PC-9 (cell line): ENCODE results near the gene ARHGAP5. TPM values are rescaled to one million over a fixed set of nuclear protein-coding genes. Genes with fewer than 3 reads are reported as not detected.

Experiments used
- BruUV-seq: library from RNA; stranded (reverse); fragments of 400-500 nt; replicated peaks from 2 replicates; lab custom pipeline; 2021; lab: Mats Ljungman, UMichigan
- CTCF ChIA-PET: fragments of 300-600 bp; sonication (Branson Sonifier 250); formaldehyde crosslinking; loops from one replicate; lab custom pipeline; 2022; ENCODE audit warnings: antibody characterized with exemption; lab: Charles Lee
- POLR2A ChIA-PET: fragments of 300-600 bp; sonication (Branson Sonifier 250); formaldehyde crosslinking; loops from one replicate; lab custom pipeline; 2022; ENCODE audit warnings: antibody characterized with exemption; ENCODE audit not compliant: unreplicated experiment; lab: Charles Lee
- DNase-seq, 2 experiments: peaks; one replicate each; pipeline versions ENCODE4 v3.0.0 to v3.0.0-alpha.2; 2015 to 2022; ENCODE audit warnings: mixed read lengths in 1 of 2
- H2AFZ ChIP-seq: fragments of 200-600 bp; sonication (generic); 2 replicates; pipeline ENCODE4 v1.8.1; 2017; ENCODE audit warnings: antibody characterized with exemption
- H3F3A ChIP-seq: fragments of 200-600 bp; sonication (generic); 2 replicates; pipeline ENCODE4 v1.8.1; 2017; ENCODE audit warnings: antibody characterized with exemption, mild to moderate bottlenecking, low read depth; ENCODE audit not compliant: insufficient read depth
- H3K27ac ChIP-seq: fragments of 200-600 bp; sonication (generic); 2 replicates; pipeline ENCODE4 v1.6.1; 2016; ENCODE audit warnings: mixed run types
- H3K27me3 ChIP-seq: fragments of 200-600 bp; sonication (generic); 2 replicates; pipeline ENCODE4 v1.6.1; 2016; ENCODE audit warnings: low read depth, mixed run types; ENCODE audit not compliant: insufficient read depth
- H3K36me3 ChIP-seq: fragments of 200-600 bp; sonication (generic); 2 replicates; pipeline ENCODE4 v1.6.1; 2016; ENCODE audit warnings: low read depth, mixed run types
- H3K4me1 ChIP-seq: fragments of 200-600 bp; sonication (generic); replicated peaks from 2 replicates; pipeline ENCODE4 v1.6.1; 2016; ENCODE audit warnings: mixed run types; ENCODE audit not compliant: insufficient read depth
- H3K4me2 ChIP-seq: fragments of 200-600 bp; sonication (generic); 2 replicates; pipeline ENCODE4 v1.6.1; 2017; ENCODE audit warnings: mixed run types
- H3K4me3 ChIP-seq: fragments of 200-600 bp; sonication (generic); 2 replicates; pipeline ENCODE4 v1.6.1; 2016; ENCODE audit warnings: mixed run types
- H3K79me2 ChIP-seq: fragments of 200-600 bp; sonication (generic); 2 replicates; pipeline ENCODE4 v1.6.1; 2017; ENCODE audit warnings: low read depth, mixed run types
- H3K9me2 ChIP-seq: fragments of 200-600 bp; sonication (generic); 2 replicates; pipeline ENCODE4 v1.8.1; 2017; ENCODE audit warnings: mild to moderate bottlenecking; ENCODE audit not compliant: insufficient read depth
- H3K9me3 ChIP-seq: fragments of 200-600 bp; sonication (generic); 2 replicates; pipeline ENCODE4 v1.8.1; 2016; ENCODE audit warnings: low read depth; ENCODE audit not compliant: insufficient read depth
- H4K20me1 ChIP-seq: fragments of 200-600 bp; sonication (generic); 2 replicates; pipeline ENCODE4 v1.8.1; 2017; ENCODE audit not compliant: insufficient read depth
- EZH2 ChIP-seq: fragments of 200-600 bp; sonication (generic); IDR thresholded peaks from 2 replicates; pipeline ENCODE4 v1.8.0; 2017; ENCODE audit warnings: antibody characterized with exemption, low read depth
- intact Hi-C: fragments of 100-400 bp; cut with micrococcal nuclease; formaldehyde crosslinking; loops from one replicate; pipeline ENCODE4 v1.10.0; 2022; ENCODE audit not compliant: unreplicated experiment
- total RNA-seq: library from RNA; stranded (reverse); gene quantifications from 2 replicates; pipeline ENCODE4 v1.2.3, GENCODE V29; 2021
- TF ChIP-seq, protein P1 (sequence below): fragments of 200-600 bp; sonication (generic); conservative IDR thresholded peaks from 2 replicates; pipeline ENCODE4 v1.6.1; 2017; ENCODE audit warnings: mixed run types, antibody characterized with exemption, mild to moderate bottlenecking, moderate library complexity

The ARHGAP5 gene
- total RNA-seq, 1 experiment from 2014 or later = 58.6 TPM

DNA sequence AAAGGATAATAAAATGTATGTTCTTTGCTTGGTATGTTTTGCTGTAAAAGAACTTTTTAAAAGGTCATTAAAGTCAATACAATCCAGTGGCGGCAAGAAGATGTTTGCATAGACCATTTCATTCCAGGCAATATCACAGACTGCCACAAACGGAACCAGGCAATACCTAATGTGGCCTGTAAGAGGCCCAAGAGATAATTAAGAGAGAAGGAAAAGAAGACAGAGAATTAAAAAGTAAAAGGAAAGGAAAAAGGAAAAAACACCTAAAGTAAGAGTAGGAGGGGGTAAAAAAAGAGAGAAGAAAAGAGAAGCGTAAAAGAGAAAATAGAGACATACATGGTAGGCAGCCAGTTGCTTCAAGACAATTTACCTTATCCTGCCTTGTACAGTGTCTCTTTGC lies 6.8 kb upstream of the ARHGAP5 start:
- Histone ChIP-seq H3K36me3 (no peaks in the 10 kb centered on the region), H3K27me3 (no peaks in the 10 kb centered on the region), H3K79me2 (peaks cover 14% of the 10 kb centered on the region), H3K4me1 (peaks cover 16% of the 10 kb centered on the region), H3K9me3 (no peaks in the 10 kb centered on the region), H2AFZ (no peak overlapping the region), H3K4me2 (no peak overlapping the region), H4K20me1 (no peaks in the 10 kb centered on the region), H3F3A (0 out of 2 replicates have a peak, but pooled peaks cover 3% of the 10 kb centered on the region), H3K4me3 (no peak overlapping the region), H3K9me2 (no peaks in the 10 kb centered on the region), H3K27ac (no peak overlapping the region)
- intact Hi-C loops = loop anchor here (10.0 kb wide), 2 partner anchors 315 to 495 kb away; no protein-coding TSS in a partner anchor
- DNase-seq = no peak
- BruUV-seq = no TSS peak
- CTCF ChIA-PET = interaction anchor here (0.6 kb wide), 1 partner anchor 88 kb away, joined by 8 read pairs; no protein-coding TSS in a partner anchor
- TF ChIP-seq EZH2 = no peak
- TF ChIP-seq, protein P1, sequence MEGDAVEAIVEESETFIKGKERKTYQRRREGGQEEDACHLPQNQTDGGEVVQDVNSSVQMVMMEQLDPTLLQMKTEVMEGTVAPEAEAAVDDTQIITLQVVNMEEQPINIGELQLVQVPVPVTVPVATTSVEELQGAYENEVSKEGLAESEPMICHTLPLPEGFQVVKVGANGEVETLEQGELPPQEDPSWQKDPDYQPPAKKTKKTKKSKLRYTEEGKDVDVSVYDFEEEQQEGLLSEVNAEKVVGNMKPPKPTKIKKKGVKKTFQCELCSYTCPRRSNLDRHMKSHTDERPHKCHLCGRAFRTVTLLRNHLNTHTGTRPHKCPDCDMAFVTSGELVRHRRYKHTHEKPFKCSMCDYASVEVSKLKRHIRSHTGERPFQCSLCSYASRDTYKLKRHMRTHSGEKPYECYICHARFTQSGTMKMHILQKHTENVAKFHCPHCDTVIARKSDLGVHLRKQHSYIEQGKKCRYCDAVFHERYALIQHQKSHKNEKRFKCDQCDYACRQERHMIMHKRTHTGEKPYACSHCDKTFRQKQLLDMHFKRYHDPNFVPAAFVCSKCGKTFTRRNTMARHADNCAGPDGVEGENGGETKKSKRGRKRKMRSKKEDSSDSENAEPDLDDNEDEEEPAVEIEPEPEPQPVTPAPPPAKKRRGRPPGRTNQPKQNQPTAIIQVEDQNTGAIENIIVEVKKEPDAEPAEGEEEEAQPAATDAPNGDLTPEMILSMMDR = no peak
- POLR2A ChIA-PET = no interaction called here

DNA sequence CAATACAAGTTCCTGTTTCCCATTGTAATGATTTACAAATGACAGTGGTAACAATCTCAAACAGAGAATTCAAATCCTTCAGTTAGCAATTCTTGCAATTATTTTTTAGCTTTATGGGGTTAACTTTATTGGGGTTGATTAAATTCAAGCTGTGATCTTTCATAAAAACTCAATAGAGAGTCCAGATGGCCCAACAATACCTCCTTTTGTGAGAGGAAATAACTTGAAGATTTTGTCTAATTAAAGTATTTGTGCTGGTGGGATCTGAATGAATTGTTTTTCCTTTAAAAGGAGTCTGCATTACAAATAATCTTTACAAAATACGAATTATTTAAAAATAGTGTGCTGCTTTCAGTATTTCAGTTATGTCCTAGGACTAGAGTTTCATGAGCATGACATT lies 4.4 kb upstream of the ARHGAP5 start:
- H3K27ac ChIP-seq = no peak overlapping the region
- DNase-seq = no peak
- no peaks in the 10 kb centered on the region for H3K27me3 ChIP-seq
- H2AFZ ChIP-seq = no peak overlapping the region
- H3K9me3 ChIP-seq = no peaks in the 10 kb centered on the region
- CTCF ChIA-PET = no interaction called here
- H3K4me2 ChIP-seq = no peak overlapping the region
- POLR2A ChIA-PET = no interaction called here
- peaks cover 23% of the 10 kb centered on the region for H3K79me2 ChIP-seq
- H4K20me1 ChIP-seq = no peaks in the 10 kb centered on the region
- no peak overlapping the region for H3K4me3 ChIP-seq
- peaks cover 17% of the 10 kb centered on the region for H3K4me1 ChIP-seq
- BruUV-seq = no TSS peak
- no peaks in the 10 kb centered on the region for H3K36me3 ChIP-seq
- H3F3A ChIP-seq = peaks cover 13% of the 10 kb centered on the region
- intact Hi-C loops = loop anchor here (2.0 to 10.0 kb wide), 4 partner anchors 130 to 492 kb away; partner anchors contain the start of genes RNU6-7 and RNU6-8
- H3K9me2 ChIP-seq = no peaks in the 10 kb centered on the region
- TF ChIP-seq EZH2 = no peak
- TF ChIP-seq, protein P1 = no peak

DNA sequence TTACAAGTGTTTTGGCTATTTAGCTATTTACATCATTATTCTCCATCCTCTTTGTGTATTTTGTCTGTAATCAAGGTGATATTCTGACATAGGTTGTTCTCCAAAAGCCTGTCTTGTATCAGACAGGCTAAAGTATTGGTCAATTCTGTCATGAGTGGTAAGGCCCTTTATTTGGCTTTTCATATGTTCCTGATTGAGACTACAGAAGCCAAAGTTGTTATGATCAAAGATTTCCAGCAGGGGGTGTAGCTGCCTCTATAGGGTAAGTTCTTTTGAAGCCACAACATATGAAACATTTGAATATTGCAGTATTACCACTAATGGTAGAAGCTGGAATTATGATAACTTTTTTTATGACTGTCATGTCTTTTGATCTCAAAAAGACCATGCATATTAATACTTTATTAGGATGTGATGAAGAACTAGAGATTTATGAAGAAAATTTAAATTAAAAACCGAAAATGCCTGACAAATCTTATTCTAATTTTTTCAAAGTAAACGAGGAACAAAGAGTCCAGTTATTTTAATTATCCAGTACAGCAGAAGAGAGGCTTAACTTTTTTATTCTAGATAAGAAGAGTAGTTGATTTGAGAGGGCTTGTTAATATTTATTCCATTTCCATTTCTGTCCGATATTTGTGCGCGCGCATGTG lies 3.4 kb upstream of the ARHGAP5 start:
- peaks cover 13% of the 10 kb centered on the region for H3F3A ChIP-seq
- peak; percentile 32 to 72 for DNase-seq
- BruUV-seq = no TSS peak
- H3K27me3 ChIP-seq = no peaks in the 10 kb centered on the region
- no peaks in the 10 kb centered on the region for H3K36me3 ChIP-seq
- no peaks in the 10 kb centered on the region; the same call in 1 of the 2 replicates for H4K20me1 ChIP-seq
- POLR2A ChIA-PET = interaction anchor here (0.6 kb wide), 1 partner anchor 240 kb away, joined by 3 read pairs; no protein-coding TSS in a partner anchor
- peak overlapping the region; percentile 98 for H3K4me2 ChIP-seq
- CTCF ChIA-PET = no interaction called here
- peak overlapping the region; percentile 32; the same call in 1 of the 2 replicates for H3K27ac ChIP-seq
- H2AFZ ChIP-seq = no peak overlapping the region
- H3K4me1 ChIP-seq = peaks cover 17% of the 10 kb centered on the region
- peaks cover 33% of the 10 kb centered on the region for H3K79me2 ChIP-seq
- intact Hi-C loops = loop anchor here (2.0 to 10.0 kb wide), 4 partner anchors 129 to 491 kb away; partner anchors contain the start of genes RNU6-7 and RNU6-8
- no peaks in the 10 kb centered on the region for H3K9me2 ChIP-seq
- no peak overlapping the region for H3K4me3 ChIP-seq
- H3K9me3 ChIP-seq = no peaks in the 10 kb centered on the region
- no peak for TF ChIP-seq EZH2
- TF ChIP-seq, protein P1 = peak; percentile 79
